OCI-M2 (cell line): ENCODE measurements around the gene PRKCE.

Experiments used
- DNase-seq: peaks from one replicate; lab custom pipeline; 2025; ENCODE audit not compliant: unreplicated experiment; lab: John Stamatoyannopoulos, UW

Gene PRKCE

GRCh38 chr2:46125798-46126197, 474.3 kb downstream of the PRKCE start:
- DNase-seq = no peak

- no peak for DNase-seq
These were observed 475.1 kb downstream of the PRKCE start for GRCh38 chr2:46126571-46126970.

GRCh38 chr2:46127176-46127575, 475.7 kb downstream of the PRKCE start:
- DNase-seq = no peak

- no peak for DNase-seq
These were observed 479.0 kb downstream of the PRKCE start for GRCh38 chr2:46130511-46130910.

GRCh38 chr2:46132996-46133395, 481.5 kb downstream of the PRKCE start:
- DNase-seq = no peak

GRCh38 chr2:46134531-46135227, 483.2 kb downstream of the PRKCE start:
- DNase-seq = no peak

GRCh38 chr2:46135228-46135855, 483.9 kb downstream of the PRKCE start:
- no peak for DNase-seq

- no peak for DNase-seq
These were observed 484.5 kb downstream of the PRKCE start for GRCh38 chr2:46135958-46136357.

GRCh38 chr2:46136481-46136880, 485.0 kb downstream of the PRKCE start:
- DNase-seq = no peak

- no peak for DNase-seq
These were observed 485.5 kb downstream of the PRKCE start for GRCh38 chr2:46136953-46137352.

- no peak for DNase-seq
These were observed 491.3 kb downstream of the PRKCE start for GRCh38 chr2:46142546-46143428.

GRCh38 chr2:46143429-46144132, 492.1 kb downstream of the PRKCE start:
- no peak for DNase-seq

GRCh38 chr2:46144133-46144800, 492.8 kb downstream of the PRKCE start:
- no peak for DNase-seq

GRCh38 chr2:46145017-46145416, 493.5 kb downstream of the PRKCE start:
- DNase-seq = no peak

- no peak for DNase-seq
These were observed 494.4 kb downstream of the PRKCE start for GRCh38 chr2:46145840-46146239.

- DNase-seq = no peak
These were observed 495.5 kb downstream of the PRKCE start for GRCh38 chr2:46146866-46147502.

- DNase-seq = no peak
These were observed 496.3 kb downstream of the PRKCE start for GRCh38 chr2:46147626-46148368.

GRCh38 chr2:46148369-46148736, 496.9 kb downstream of the PRKCE start:
- no peak for DNase-seq

- no peak for DNase-seq
These were observed 499.0 kb downstream of the PRKCE start for GRCh38 chr2:46150445-46150955.
